HepG2 (cell line): ENCODE measurements around the gene HID1. TPM values are rescaled to one million over a fixed set of nuclear protein-coding genes. Genes with fewer than 3 reads are reported as not detected.

Source experiments
- ATAC-seq: fragments of 200-7000 bp; cut with Tn5 transposase; 3 replicates; pipeline ENCODE4 v1.9.1; 2020; ENCODE audit warnings: mild to moderate bottlenecking, moderate library complexity
- BruUV-seq: library from RNA; stranded (reverse); fragments of 400-500 nt; replicated peaks from 2 replicates; lab custom pipeline; 2021; lab: Mats Ljungman, UMichigan
- CTCF ChIA-PET: fragments of 300-600 bp; formaldehyde crosslinking; extraction: SDS; loops from one replicate; lab custom pipeline; 2021; ENCODE audit warnings: low total read pairs, inconsistent platforms, low intra/inter-chr PET ratio; lab: Yijun Ruan, JAX
- POLR2A ChIA-PET: fragments of 350-600 bp; sonication (Branson Sonifier 250); formaldehyde crosslinking; loops from one replicate; lab custom pipeline; 2020; ENCODE audit warnings: antibody characterized with exemption, inconsistent platforms; lab: Yijun Ruan, JAX
- DNase-seq: peaks from one replicate; pipeline ENCODE4 v3.0.0-alpha.2; 2015; ENCODE audit warnings: low spot score
- FAIRE-seq: peaks from 3 replicates; lab custom pipeline; 2011; peaks lifted over from hg19 to GRCh38; lab: Jason Lieb, UNC
- H2AFZ ChIP-seq: one replicate; pipeline ENCODE4 v1.6.1; 2011; ENCODE audit warnings: low read length, inconsistent platforms
- H3K27ac ChIP-seq: fragments of 300-600 bp; 3 replicates; pipeline ENCODE4 v1.8.0; 2011; ENCODE audit warnings: mixed run types, mild to moderate bottlenecking, mixed read lengths, low read length, inconsistent platforms; ENCODE audit not compliant: insufficient read depth; ENCODE audit errors: extremely low read length
- H3K27me3 ChIP-seq, 2 experiments: fragments of 200-600 bp in 1 of 2; 2 replicates in 1 of 2; 3 replicates in 1 of 2; pipeline versions ENCODE4 v1.6.0 to v1.8.0; 2011; ENCODE audit warnings: low read length in 2 of 2, mild to moderate bottlenecking in 2 of 2, moderate library complexity in 2 of 2, inconsistent platforms in 1 of 2; ENCODE audit not compliant: insufficient read depth in 2 of 2, control insufficient read depth in 1 of 2
- H3K36me3 ChIP-seq, 2 experiments: fragments of 200-600 bp in 1 of 2; replicated peaks in 1 of 2; 2 replicates in 1 of 2; 3 replicates in 1 of 2; pipeline versions ENCODE4 v1.5.1 to v1.8.0; 2011; ENCODE audit warnings: low read length in 2 of 2, inconsistent platforms in 1 of 2; ENCODE audit not compliant: insufficient read depth in 2 of 2, control insufficient read depth in 1 of 2
- H3K4me1 ChIP-seq: 2 replicates; pipeline ENCODE4 v1.5.1; 2012; ENCODE audit warnings: low read length, inconsistent platforms; ENCODE audit not compliant: insufficient read depth
- H3K4me2 ChIP-seq: 2 replicates; pipeline ENCODE4 v1.6.0; 2011; ENCODE audit warnings: low read depth, low read length, inconsistent platforms
- H3K4me3 ChIP-seq, 3 experiments: fragments of 200-600 bp in 1 of 3; sonication (generic), shearing (Covaris generic) in 1 of 3; replicated peaks in 1 of 3; 2 replicates each; pipeline ENCODE4 v1.5.1; 2011 to 2016; ENCODE audit warnings: low read length in 3 of 3, inconsistent platforms in 2 of 3, low read depth in 2 of 3, mild to moderate bottlenecking in 2 of 3, control low read depth in 1 of 3, mixed read lengths in 1 of 3; ENCODE audit not compliant: insufficient read depth in 1 of 3
- H3K79me2 ChIP-seq: one replicate; pipeline ENCODE4 v1.6.1; 2011; ENCODE audit warnings: low read length, inconsistent platforms; ENCODE audit not compliant: insufficient read depth
- H3K9ac ChIP-seq: 2 replicates; pipeline ENCODE4 v1.6.0; 2011; ENCODE audit warnings: mild to moderate bottlenecking, low read depth, low read length, inconsistent platforms; ENCODE audit not compliant: insufficient read depth
- H3K9me3 ChIP-seq: 2 replicates; pipeline ENCODE4 v1.5.1; 2012; ENCODE audit warnings: mild to moderate bottlenecking, low read length
- H4K20me1 ChIP-seq: 2 replicates; pipeline ENCODE4 v1.6.0; 2011; ENCODE audit warnings: inconsistent platforms, mild to moderate bottlenecking, low read length, moderate library complexity; ENCODE audit not compliant: insufficient read depth
- AKAP8 ChIP-seq: sonication (generic); formaldehyde crosslinking; IDR thresholded peaks from 2 replicates; pipeline ENCODE4 v1.5.1; 2020; ENCODE audit warnings: mild to moderate bottlenecking, missing genetic modification reagents
- ATM ChIP-seq: fragments of 450-650 bp; IDR thresholded peaks from 2 replicates; pipeline ENCODE4 v1.7.1; 2017; ENCODE audit warnings: mild to moderate bottlenecking, borderline replicate concordance
- DNMT3B ChIP-seq: conservative IDR thresholded peaks from 2 replicates; pipeline ENCODE4 v1.6.1; 2016; ENCODE audit warnings: missing biosample characterization, control low read depth
- GRHL1 ChIP-seq: sonication (generic); formaldehyde crosslinking; conservative IDR thresholded peaks from 2 replicates; pipeline ENCODE4 v1.8.0; 2022; ENCODE audit warnings: missing genetic modification reagents
- HMG20A ChIP-seq: IDR thresholded peaks from 2 replicates; pipeline ENCODE4 v1.6.1; 2016; ENCODE audit warnings: borderline replicate concordance
- KDM1A ChIP-seq: IDR thresholded peaks from 2 replicates; pipeline ENCODE4 v1.6.1; 2016; ENCODE audit warnings: missing compliant biosample characterization
- MXI1 ChIP-seq: IDR thresholded peaks from 3 replicates; pipeline ENCODE4 v1.6.1; 2012; ENCODE audit warnings: low read depth, low read length, inconsistent platforms, borderline replicate concordance
- MYC ChIP-seq: sonication (generic); formaldehyde crosslinking; IDR thresholded peaks from 2 replicates; pipeline ENCODE4 v1.9.0; 2021; ENCODE audit warnings: missing genetic modification reagents, borderline replicate concordance
- NR3C1 ChIP-seq: sonication (generic); formaldehyde crosslinking; IDR thresholded peaks from 2 replicates; pipeline ENCODE4 v1.4.0; 2020; ENCODE audit warnings: missing genetic modification reagents
- ONECUT2 ChIP-seq: sonication (generic); formaldehyde crosslinking; IDR thresholded peaks from 2 replicates; pipeline ENCODE4 v1.4.0; 2020; ENCODE audit warnings: missing genetic modification reagents
- SMC3 ChIP-seq: IDR thresholded peaks from 2 replicates; pipeline ENCODE4 v1.6.1; 2011; ENCODE audit warnings: low read length, improper control_type of control experiment
- TAF15 ChIP-seq: fragments of 200-400 bp; formaldehyde crosslinking; IDR thresholded peaks from one replicate; pipeline ENCODE4 v1.6.1; 2018; ENCODE audit warnings: mild to moderate bottlenecking, low read depth, low read length; ENCODE audit not compliant: poor library complexity, severe bottlenecking
- ZNF280D ChIP-seq: sonication (generic); formaldehyde crosslinking; IDR thresholded peaks from 2 replicates; pipeline ENCODE4 v1.5.1; 2020; ENCODE audit warnings: mild to moderate bottlenecking, missing genetic modification reagents
- ZNF576 ChIP-seq: sonication (generic); formaldehyde crosslinking; IDR thresholded peaks from 2 replicates; pipeline ENCODE4 v1.4.0; 2020; ENCODE audit warnings: mild to moderate bottlenecking, missing genetic modification reagents
- ZNF639 ChIP-seq: conservative IDR thresholded peaks from 2 replicates; pipeline ENCODE4 v1.6.1; 2018; ENCODE audit warnings: missing genetic modification reagents
- ZNF720 ChIP-seq: sonication (generic); formaldehyde crosslinking; IDR thresholded peaks from 2 replicates; pipeline ENCODE4 v1.4.0; 2020; ENCODE audit warnings: missing genetic modification reagents
- WGBS: methylation state at CpG from one replicate; pipeline ENCODE4 v1.1.6; 2017; ENCODE audit warnings: low lambda C conversion rate; 5-methylcytosine and 5-hydroxymethylcytosine counted together
- in situ Hi-C: cut with HindIII; loops from 2 replicates; pipeline ENCODE4 v1.10.0; 2017; ENCODE audit warnings: low pct_unique_long_range_greater_than_20kb; ENCODE audit not compliant: extremely low pct_ligation_motif_present
- intact Hi-C: fragments of 100-400 bp; cut with micrococcal nuclease; formaldehyde crosslinking; loops from one replicate; pipeline ENCODE4 v1.10.0; 2022; ENCODE audit not compliant: unreplicated experiment
- polyA plus RNA-seq, 8 experiments: library from polyadenylated mRNA; depleted of rRNA in 3 of 8; stranded (reverse) in 7 of 8; unstranded in 1 of 8; fragments of >200 nt; fragmentation: Illumina TruSeq in 4 of 8; extraction: Trizol in 4 of 8; gene quantifications; 2 replicates each; pipeline versions ENCODE4 v1.2.1 to v1.2.3, GENCODE V29; 2011 to 2016; ENCODE audit warnings: low read depth in 4 of 8, missing spikeins in 1 of 8, mixed read lengths in 1 of 8; ENCODE audit not compliant: insufficient read depth in 1 of 8
- total RNA-seq, 5 experiments: library from RNA; depleted of rRNA; stranded (reverse); fragments of >200 nt; fragmentation: Illumina TruSeq; extraction: Trizol; gene quantifications; 2 replicates each; pipeline ENCODE4 v1.2.3, GENCODE V29; 2016; ENCODE audit warnings: low read depth in 1 of 5

Gene HID1
- total and polyA plus RNA-seq, 2 of the 13 experiments (the other 11 are each of a cell fraction or from before 2014, with no cell fraction given), result 2.1 to 10.6 TPM

- 0 out of 2 replicates have a peak, but pooled peaks have one; percentile 29 for TF ChIP-seq ZNF280D (CRISPR knock-in tag)
These were observed 49.6 kb downstream of the HID1 start, which contains the start of gene USH1G (continued) for GRCh38 chr17:74922694-74923537.

GRCh38 chr17:74922172-74922571 is 50.4 kb downstream of the HID1 start:
- H3K36me3 ChIP-seq, result no peaks in the 10 kb centered on the region
- no peak overlapping the region for H3K27ac ChIP-seq
- no peaks in the 10 kb centered on the region for H3K79me2 ChIP-seq
- no peak overlapping the region for H3K4me2 ChIP-seq
- peaks cover 31% of the 10 kb centered on the region for H3K4me1 ChIP-seq
- BruUV-seq, result no TSS peak
- 27% methylated on average over 6 of the region's 6 CpGs for WGBS
- CTCF ChIA-PET, result interaction anchor here (3.2 to 3.4 kb wide), 2 partner anchors 36 to 39 kb away, joined by 23 to 32 read pairs; no protein-coding TSS in a partner anchor
- TF ChIP-seq NR3C1 (CRISPR knock-in tag) (no peak), ZNF639 (CRISPR knock-in tag) (no peak), SMC3 (no peak), AKAP8 (CRISPR knock-in tag) (no peak), ZNF720 (CRISPR knock-in tag) (no peak), HMG20A (CRISPR knock-in tag) (no peak), KDM1A (no peak), ZNF576 (CRISPR knock-in tag) (no peak), GRHL1 (CRISPR knock-in tag) (no peak), DNMT3B (CRISPR knock-in tag) (no peak), ATM (no peak), TAF15 (no peak), MYC (no peak), ONECUT2 (CRISPR knock-in tag) (no peak), MXI1 (no peak)
- intact Hi-C loops (no loop called here), in situ Hi-C loops (loop anchor here (5.0 kb wide), 1 partner anchor 35 kb away; no protein-coding TSS in a partner anchor)
- peaks cover 23 to 74% of the 10 kb centered on the region in 2 experiments for H3K27me3 ChIP-seq
- POLR2A ChIA-PET, result no interaction called here
- ATAC-seq (no peak), DNase-seq (no peak), FAIRE-seq (no peak)
- no peak overlapping the region for H3K4me3 ChIP-seq
- no peaks in the 10 kb centered on the region for H4K20me1 ChIP-seq
- no peaks in the 10 kb centered on the region for H3K9me3 ChIP-seq
- H2AFZ ChIP-seq, result no peak overlapping the region
- H3K9ac ChIP-seq, result no peak overlapping the region
